K562 (cell line): Measurements from ENCODE around the gene SIPA1L2. TPM values are rescaled to one million over a fixed set of nuclear protein-coding genes. Genes with fewer than 3 reads are reported as not detected.

Experiments
- ATAC-seq: fragments of 200-7000 bp; cut with Tn5 transposase; 3 replicates; pipeline ENCODE4 v1.9.1; 2020; ENCODE audit warnings: moderate library complexity
- BruUV-seq: library from RNA; stranded (reverse); fragments of 400-500 nt; replicated peaks from 2 replicates; lab custom pipeline; 2021; lab: Mats Ljungman, UMichigan
- CTCF ChIA-PET: fragments of 300-600 bp; formaldehyde crosslinking; extraction: SDS; loops from one replicate; lab custom pipeline; 2021; ENCODE audit warnings: low intra/inter-chr PET ratio; lab: Yijun Ruan, JAX
- POLR2A ChIA-PET: fragments of 300-600, 350-650 bp; sonication (Branson Sonifier 250); formaldehyde crosslinking; extraction: SDS; loops from one replicate; lab custom pipeline; 2021; ENCODE audit warnings: antibody characterized with exemption, inconsistent platforms; lab: Yijun Ruan, JAX
- DNase-seq, 4 experiments: peaks; one replicate each; pipeline versions ENCODE4 v3.0.0 to v3.0.0-alpha.2; 2011 to 2018; ENCODE audit warnings: low spot score in 3 of 4, mixed read lengths in 3 of 4; ENCODE audit errors: extremely low read depth in 1 of 4
- FAIRE-seq: peaks from 2 replicates; lab custom pipeline; 2011; peaks lifted over from hg19 to GRCh38; lab: Jason Lieb, UNC
- H2AFZ ChIP-seq: 2 replicates; pipeline ENCODE4 v1.6.0; 2011; ENCODE audit warnings: low read depth, low read length, control low read depth, inconsistent platforms
- H3K27ac ChIP-seq: fragments of 200-600 bp; 3 replicates; pipeline ENCODE4 v1.8.0; 2011; ENCODE audit warnings: low read depth, mild to moderate bottlenecking, control low read depth, inconsistent platforms, low read length, moderate library complexity, mixed read lengths; ENCODE audit errors: extremely low read depth
- H3K27me3 ChIP-seq, 2 experiments: fragments of 300-600 bp in 1 of 2; 2 replicates in 1 of 2; 3 replicates in 1 of 2; pipeline versions ENCODE4 v1.6.0 to v1.8.0; 2011; ENCODE audit warnings: inconsistent platforms in 2 of 2, low read length in 2 of 2, mild to moderate bottlenecking in 1 of 2, mixed read lengths in 1 of 2, moderate library complexity in 1 of 2; ENCODE audit not compliant: control insufficient read depth in 2 of 2, insufficient read depth in 2 of 2
- H3K36me3 ChIP-seq: fragments of 300-600 bp; 3 replicates; pipeline ENCODE4 v1.8.0; 2011; ENCODE audit warnings: mild to moderate bottlenecking, low read length, inconsistent platforms; ENCODE audit not compliant: control insufficient read depth, insufficient read depth
- H3K4me1 ChIP-seq, 2 experiments: fragments of 200-600 bp in 1 of 2; replicated peaks in 1 of 2; 2 replicates in 1 of 2; 3 replicates in 1 of 2; pipeline versions ENCODE4 v1.5.1 to v1.8.0; 2011; ENCODE audit warnings: inconsistent platforms in 2 of 2, low read length in 2 of 2, mild to moderate bottlenecking in 1 of 2, mixed read lengths in 1 of 2, moderate library complexity in 1 of 2; ENCODE audit not compliant: control insufficient read depth in 2 of 2, insufficient read depth in 2 of 2
- H3K4me2 ChIP-seq: 2 replicates; pipeline ENCODE4 v1.6.1; 2011; ENCODE audit warnings: low read length, control low read depth, inconsistent platforms, mixed read lengths; ENCODE audit not compliant: insufficient read depth
- H3K4me3 ChIP-seq: fragments of 200-600 bp; sonication (generic), shearing (Covaris generic); 2 replicates; pipeline ENCODE4 v1.5.1; 2016; ENCODE audit warnings: control low read depth, inconsistent platforms
- H3K79me2 ChIP-seq: fragments of 200-600 bp; 3 replicates; pipeline ENCODE4 v1.8.0; 2011; ENCODE audit warnings: low read length, inconsistent platforms; ENCODE audit not compliant: control insufficient read depth, insufficient read depth
- H3K9ac ChIP-seq, 2 experiments: 2 replicates each; pipeline versions ENCODE4 v1.6.0 to v1.6.1; 2011; ENCODE audit warnings: low read depth in 2 of 2, low read length in 2 of 2, control low read depth in 1 of 2, inconsistent platforms in 1 of 2, mild to moderate bottlenecking in 1 of 2, mixed read lengths in 1 of 2; ENCODE audit not compliant: insufficient read depth in 1 of 2
- H3K9me1 ChIP-seq: one replicate; pipeline ENCODE4 v1.6.0; 2011; ENCODE audit warnings: inconsistent platforms, mild to moderate bottlenecking, low read length, moderate library complexity; ENCODE audit not compliant: control insufficient read depth, insufficient read depth
- H3K9me3 ChIP-seq: replicated peaks from 2 replicates; pipeline ENCODE4 v1.5.1; 2011; ENCODE audit warnings: low read depth, low read length, inconsistent platforms; ENCODE audit not compliant: control insufficient read depth, insufficient read depth
- H4K20me1 ChIP-seq: replicated peaks from 2 replicates; pipeline ENCODE4 v1.6.1; 2011; ENCODE audit warnings: low read length, inconsistent platforms, mixed read lengths; ENCODE audit not compliant: control insufficient read depth, insufficient read depth
- CREBBP ChIP-seq: IDR thresholded peaks from one replicate; pipeline ENCODE4 v1.6.1; 2012; ENCODE audit warnings: low read depth, mild to moderate bottlenecking, control low read depth, inconsistent platforms, low read length
- E4F1 ChIP-seq: fragments of 250-450 bp; sonication (Bioruptor Pico); IDR thresholded peaks from 2 replicates; pipeline ENCODE4 v1.5.0; 2021; ENCODE audit warnings: mild to moderate bottlenecking, borderline replicate concordance
- JUND ChIP-seq, 2 experiments: IDR thresholded peaks; 2 replicates in 1 of 2; 3 replicates in 1 of 2; pipeline ENCODE4 v1.6.1; 2011; ENCODE audit warnings: borderline replicate concordance in 2 of 2, low read depth in 2 of 2, low read length in 2 of 2, improper control_type of control experiment in 1 of 2, missing biosample characterization in 1 of 2, missing genetic modification characterization in 1 of 2, missing genetic modification reagents in 1 of 2
- MYNN ChIP-seq, 2 experiments: sonication (generic); formaldehyde crosslinking in 1 of 2; IDR thresholded peaks; 2 replicates each; pipeline versions ENCODE4 v1.5.0 to v1.6.1; 2016 to 2020; ENCODE audit warnings: antibody characterized with exemption in 1 of 2, missing genetic modification reagents in 1 of 2
- NRF1 ChIP-seq, 2 experiments: fragments of 450-650 bp; IDR thresholded peaks in 1 of 2; conservative IDR thresholded peaks in 1 of 2; 2 replicates each; pipeline ENCODE4 v1.6.1; 2014; ENCODE audit warnings: mild to moderate bottlenecking in 2 of 2
- PHB2 ChIP-seq: fragments of 450-650 bp; IDR thresholded peaks from 2 replicates; pipeline ENCODE4 v1.6.1; 2017; ENCODE audit warnings: low read depth
- RB1 ChIP-seq: fragments of 450-650 bp; IDR thresholded peaks from 2 replicates; pipeline ENCODE4 v1.6.1; 2017; ENCODE audit warnings: low read depth, mild to moderate bottlenecking
- SREBF1 ChIP-seq: fragments of 150-350 bp; IDR thresholded peaks from 2 replicates; pipeline ENCODE4 v1.6.1; 2014; ENCODE audit warnings: antibody characterized with exemption, low read depth, low read length, borderline replicate concordance
- TEAD2 ChIP-seq: fragments of 450-650 bp; IDR thresholded peaks from 2 replicates; pipeline ENCODE4 v1.6.1; 2016; ENCODE audit warnings: missing genetic modification characterization, control low read depth, missing compliant biosample characterization
- ZBTB11 ChIP-seq, 3 experiments: fragments of 200-800 bp in 1 of 3; fragments of 250-450 bp in 1 of 3; fragments of 450-650 bp in 1 of 3; sonication (Bioruptor Pico) in 1 of 3; sonication (Bioruptor generic) in 1 of 3; formaldehyde crosslinking in 1 of 3; IDR thresholded peaks; 2 replicates each; pipeline versions ENCODE4 v1.6.1 to v1.8.0; 2016 to 2022; ENCODE audit warnings: mild to moderate bottlenecking in 2 of 3, missing genetic modification characterization in 2 of 3, missing compliant biosample characterization in 1 of 3, moderate library complexity in 1 of 3
- ZNF324 ChIP-seq: fragments of 250-450 bp; sonication (Bioruptor Pico); IDR thresholded peaks from 2 replicates; pipeline ENCODE4 v1.4.0; 2020; ENCODE audit warnings: mild to moderate bottlenecking
- WGBS: fragments of 100-300 bp; shearing (Covaris generic); methylation state at CpG from one replicate; pipeline ENCODE4 v1.1.6; 2016; ENCODE audit warnings: low coverage, mixed read lengths; ENCODE audit not compliant: insufficient coverage; ENCODE audit errors: missing lambda C conversion rate; 5-methylcytosine and 5-hydroxymethylcytosine counted together
- in situ Hi-C: fragments of 300-500 bp; cut with MboI; formaldehyde crosslinking; loops from 4 replicates; pipeline ENCODE4 v1.15.0; 2018; ENCODE audit warnings: inconsistent platforms, mixed read lengths
- intact Hi-C: fragments of 100-400 bp; cut with micrococcal nuclease; formaldehyde crosslinking; loops from 2 replicates; pipeline ENCODE4 v1.14.2; 2022
- polyA plus RNA-seq, 8 experiments: library from polyadenylated mRNA; depleted of rRNA in 4 of 8; stranded (reverse) in 5 of 8; unstranded in 3 of 8; fragments of >200 nt; fragmentation: Nextera tagmentation in 2 of 8; fragmentation: Illumina TruSeq in 1 of 8; extraction: Ambion mirVana in 2 of 8; extraction: Trizol in 1 of 8; gene quantifications; 2 replicates each; pipeline versions ENCODE4 v1.2.1 to v1.2.3, GENCODE V29; 2011 to 2014; ENCODE audit warnings: inconsistent platforms in 1 of 8, missing spikeins in 1 of 8
- total RNA-seq, 7 experiments: library from RNA; depleted of rRNA in 6 of 7; stranded (reverse); fragments of >200 nt in 6 of 7; fragmentation: Illumina TruSeq in 2 of 7; extraction: Trizol in 2 of 7; gene quantifications; 2 replicates each; pipeline versions ENCODE4 v1.2.1 to v1.2.3, GENCODE V29; 2011 to 2021; ENCODE audit warnings: low replicate concordance in 1 of 7

The SIPA1L2 gene
- total and polyA plus RNA-seq, 9 of the 15 experiments (the other 6 are each of a cell fraction or from before 2014, with no cell fraction given) = 0.04 to 0.22 (median 0.06) TPM; not detected in 5

- no TSS peak for BruUV-seq
- in situ Hi-C loops = no loop called here
- CTCF ChIA-PET = no interaction called here
These were observed 43.3 kb downstream of the SIPA1L2 start for GRCh38 chr1:232586679-232587078.

GRCh38 chr1:232585486-232585885 lies 44.4 kb downstream of the SIPA1L2 start:
- H2AFZ ChIP-seq = no peak overlapping the region
- H3K9me1 ChIP-seq = no peaks in the 10 kb centered on the region
- FAIRE-seq (no peak), DNase-seq (no peak), ATAC-seq (no peak)
- H3K27me3 ChIP-seq = no peaks in the 10 kb centered on the region
- H3K4me1 ChIP-seq = no peaks in the 10 kb centered on the region
- POLR2A ChIA-PET = no interaction called here
- CTCF ChIA-PET = no interaction called here
- H3K36me3 ChIP-seq = no peaks in the 10 kb centered on the region
- no TSS peak for BruUV-seq
- no peak overlapping the region for H3K27ac ChIP-seq
- no peak overlapping the region for H3K4me2 ChIP-seq
- H3K9ac ChIP-seq = no peak overlapping the region
- H3K4me3 ChIP-seq = no peak overlapping the region
- in situ Hi-C loops = no loop called here
- no peaks in the 10 kb centered on the region for H3K79me2 ChIP-seq
- intact Hi-C loops = no loop called here
- H4K20me1 ChIP-seq = no peaks in the 10 kb centered on the region
- no peaks in the 10 kb centered on the region for H3K9me3 ChIP-seq
- TF ChIP-seq JUND (IDR thresholded peaks at IDR 0.05; ENCODE audit: borderline replicate concordance, low read depth, low read length) = no peak
- no peak for TF ChIP-seq JUND (tag; IDR thresholded peaks at IDR 0.05; ENCODE audit: borderline replicate concordance, low read depth, low read length)
- no peak for TF ChIP-seq RB1
- TF ChIP-seq SREBF1 = no peak
- TF ChIP-seq ZNF324 (CRISPR knock-in tag) = no peak
- TF ChIP-seq ZBTB11 (CRISPR knock-in tag; IDR thresholded peaks at IDR 0.05) = no peak
- TF ChIP-seq CREBBP = no peak
- TF ChIP-seq E4F1 = no peak
- TF ChIP-seq NRF1 (conservative IDR thresholded peaks at IDR 0.05 in 1 of 2, IDR thresholded peaks at IDR 0.05 in 1 of 2) = no peak

More at GRCh38 chr1:232586679-232587078, 43.3 kb downstream of the SIPA1L2 start:
- WGBS = 1% methylated on average over 3 of the region's 3 CpGs
- H3K4me3 ChIP-seq = no peak overlapping the region
- TF ChIP-seq TEAD2 (tag) = no peak
- no peak for TF ChIP-seq PHB2
- no peak for TF ChIP-seq MYNN (IDR thresholded peaks at IDR 0.05)
- TF ChIP-seq MYNN (CRISPR knock-in tag; IDR thresholded peaks at IDR 0.05) = no peak
- H3K27me3 ChIP-seq = no peaks in the 10 kb centered on the region; a peak in 1 of 5 replicates
- POLR2A ChIA-PET = no interaction called here
- H3K9ac ChIP-seq = no peak overlapping the region
- no peaks in the 10 kb centered on the region for H3K79me2 ChIP-seq
- intact Hi-C loops = no loop called here
- FAIRE-seq = no peak
- no peaks in the 10 kb centered on the region for H3K9me3 ChIP-seq
- no peak for DNase-seq
- no peak overlapping the region for H3K27ac ChIP-seq
- no peaks in the 10 kb centered on the region for H4K20me1 ChIP-seq
- H3K36me3 ChIP-seq = no peaks in the 10 kb centered on the region
- H3K9me1 ChIP-seq = no peaks in the 10 kb centered on the region
- no peak overlapping the region for H2AFZ ChIP-seq
- no peaks in the 10 kb centered on the region for H3K4me1 ChIP-seq
- no peak for ATAC-seq
- H3K4me2 ChIP-seq = no peak overlapping the region
